ENCODE data around the gene MYH10.

Gene MYH10

GRCh38 chr17:8473451-8474192, 156.9 kb downstream of the MYH10 start:
- Mint-ChIP-seq H3K9me3 (no peaks in the 10 kb centered on the region), H3K36me3 (ENCODE audit: low read depth) (peaks cover 72% of the 10 kb centered on the region), H3K4me1 (peaks cover 13% of the 10 kb centered on the region), H3K27me3 (ENCODE audit: low read depth) (no peaks in the 10 kb centered on the region), H3K27ac (peak overlapping the region in 2 of 3 experiments; percentile 1 to 33), H3K4me3 (no peak overlapping the region)
- TF ChIP-seq, protein P1, sequence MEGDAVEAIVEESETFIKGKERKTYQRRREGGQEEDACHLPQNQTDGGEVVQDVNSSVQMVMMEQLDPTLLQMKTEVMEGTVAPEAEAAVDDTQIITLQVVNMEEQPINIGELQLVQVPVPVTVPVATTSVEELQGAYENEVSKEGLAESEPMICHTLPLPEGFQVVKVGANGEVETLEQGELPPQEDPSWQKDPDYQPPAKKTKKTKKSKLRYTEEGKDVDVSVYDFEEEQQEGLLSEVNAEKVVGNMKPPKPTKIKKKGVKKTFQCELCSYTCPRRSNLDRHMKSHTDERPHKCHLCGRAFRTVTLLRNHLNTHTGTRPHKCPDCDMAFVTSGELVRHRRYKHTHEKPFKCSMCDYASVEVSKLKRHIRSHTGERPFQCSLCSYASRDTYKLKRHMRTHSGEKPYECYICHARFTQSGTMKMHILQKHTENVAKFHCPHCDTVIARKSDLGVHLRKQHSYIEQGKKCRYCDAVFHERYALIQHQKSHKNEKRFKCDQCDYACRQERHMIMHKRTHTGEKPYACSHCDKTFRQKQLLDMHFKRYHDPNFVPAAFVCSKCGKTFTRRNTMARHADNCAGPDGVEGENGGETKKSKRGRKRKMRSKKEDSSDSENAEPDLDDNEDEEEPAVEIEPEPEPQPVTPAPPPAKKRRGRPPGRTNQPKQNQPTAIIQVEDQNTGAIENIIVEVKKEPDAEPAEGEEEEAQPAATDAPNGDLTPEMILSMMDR (IDR thresholded peaks at IDR 0.05; ENCODE audit: unreplicated experiment in 3 of 3) = no peak

DNA sequence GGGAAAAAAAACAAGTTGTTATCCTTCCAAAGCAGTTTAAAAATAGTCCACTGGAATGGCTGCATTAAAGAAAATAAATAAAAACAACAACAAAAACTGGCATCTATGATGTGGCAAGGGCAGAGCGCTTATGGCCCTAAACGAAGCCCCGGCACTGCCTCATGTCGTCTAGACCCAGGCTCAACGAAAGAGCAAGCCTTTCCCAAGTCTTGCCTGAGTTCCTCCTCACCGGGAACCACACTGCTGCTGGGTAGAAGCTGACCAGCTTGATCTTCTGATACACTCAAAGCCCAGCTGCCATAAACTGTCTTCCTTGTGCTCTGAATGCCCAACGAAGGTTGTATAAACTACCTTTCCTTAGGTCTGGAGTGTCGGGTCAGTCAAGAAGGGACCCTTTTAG, 157.9 kb downstream of the MYH10 start:
- Mint-ChIP-seq H3K4me1 (peaks cover 22% of the 10 kb centered on the region), H3K36me3 (ENCODE audit: low read depth) (peaks cover 71% of the 10 kb centered on the region), H3K4me3 (no peak overlapping the region), H3K27ac (no peak overlapping the region), H3K27me3 (ENCODE audit: low read depth) (peaks cover 4% of the 10 kb centered on the region), H3K9me3 (no peaks in the 10 kb centered on the region)
- TF ChIP-seq, protein P1 (IDR thresholded peaks at IDR 0.05; ENCODE audit: unreplicated experiment in 3 of 3) = no peak

DNA sequence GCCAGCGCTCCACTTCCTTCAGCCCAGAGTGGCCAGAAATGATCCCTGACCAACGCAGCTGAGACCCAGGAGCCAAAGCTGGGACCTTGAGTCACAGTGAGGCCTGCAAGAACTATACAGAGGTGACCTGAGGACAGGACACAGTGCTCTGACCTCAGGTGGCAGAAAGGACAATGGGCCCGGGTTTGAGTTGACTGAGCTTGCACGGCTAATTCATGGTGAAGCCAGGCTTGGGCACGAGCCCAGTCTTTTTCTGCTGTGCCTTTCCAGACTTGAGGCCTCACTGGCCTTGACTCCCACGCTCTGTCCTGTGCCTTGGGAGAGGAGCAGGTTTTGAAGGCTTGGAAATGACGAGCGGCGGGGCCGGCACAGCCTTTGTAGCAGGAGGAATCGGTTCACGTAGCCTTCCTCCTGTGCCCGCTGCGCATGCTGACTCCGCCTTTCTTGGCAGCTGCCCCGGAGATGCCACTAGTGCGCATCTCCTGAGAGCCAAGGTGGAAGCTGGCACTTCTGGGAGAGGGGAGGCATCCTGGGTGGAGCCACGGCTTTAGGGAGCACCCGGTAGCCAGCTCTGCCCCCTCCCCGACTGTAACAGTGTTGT, 160.0 kb downstream of the MYH10 start:
- TF ChIP-seq, protein P1 (IDR thresholded peaks at IDR 0.05; ENCODE audit: unreplicated experiment in 3 of 3) = no peak
- peak overlapping the region in 2 of 3 experiments; percentile 32 to 46 for H3K27ac Mint-ChIP-seq
- no peak overlapping the region for H3K4me3 Mint-ChIP-seq
- no peaks in the 10 kb centered on the region for H3K9me3 Mint-ChIP-seq
- H3K27me3 Mint-ChIP-seq (ENCODE audit: low read depth) = peaks cover 4% of the 10 kb centered on the region
- peaks cover 44% of the 10 kb centered on the region for H3K4me1 Mint-ChIP-seq
- peaks cover 60% of the 10 kb centered on the region for H3K36me3 Mint-ChIP-seq (ENCODE audit: low read depth)

GRCh38 chr17:8469964-8470363, 160.6 kb downstream of the MYH10 start:
- TF ChIP-seq, protein P1 (IDR thresholded peaks at IDR 0.05; ENCODE audit: unreplicated experiment in 3 of 3) = no peak
- no peak overlapping the region for H3K4me3 Mint-ChIP-seq
- H3K4me1 Mint-ChIP-seq = peaks cover 49% of the 10 kb centered on the region
- H3K27ac Mint-ChIP-seq = peak overlapping the region in 2 of 3 experiments; percentile 32 to 46
- peaks cover 4% of the 10 kb centered on the region for H3K27me3 Mint-ChIP-seq (ENCODE audit: low read depth)
- H3K9me3 Mint-ChIP-seq = no peaks in the 10 kb centered on the region
- H3K36me3 Mint-ChIP-seq (ENCODE audit: low read depth) = peaks cover 54% of the 10 kb centered on the region

GRCh38 chr17:8468980-8469379, 161.5 kb downstream of the MYH10 start:
- Mint-ChIP-seq H3K36me3 (ENCODE audit: low read depth) (peaks cover 45% of the 10 kb centered on the region), H3K27me3 (ENCODE audit: low read depth) (peaks cover 4% of the 10 kb centered on the region), H3K4me1 (peaks cover 59% of the 10 kb centered on the region), H3K4me3 (no peak overlapping the region), H3K9me3 (no peaks in the 10 kb centered on the region), H3K27ac (no peak overlapping the region)
- TF ChIP-seq, protein P1 (IDR thresholded peaks at IDR 0.05; ENCODE audit: unreplicated experiment in 3 of 3) = no peak
